ENCODE results near the gene LPP. TPM values are rescaled to one million over a fixed set of nuclear protein-coding genes. Genes with fewer than 3 reads are reported as not detected.
"Not testable (repeated sequence)": the region's sequence is repeated elsewhere in the genome, so short reads cannot be mapped to it uniquely, and the experiment has no call there.

The LPP gene
- total and polyA plus RNA-seq, 5 donors: 14.5 to 205 (median 159) TPM

DNA sequence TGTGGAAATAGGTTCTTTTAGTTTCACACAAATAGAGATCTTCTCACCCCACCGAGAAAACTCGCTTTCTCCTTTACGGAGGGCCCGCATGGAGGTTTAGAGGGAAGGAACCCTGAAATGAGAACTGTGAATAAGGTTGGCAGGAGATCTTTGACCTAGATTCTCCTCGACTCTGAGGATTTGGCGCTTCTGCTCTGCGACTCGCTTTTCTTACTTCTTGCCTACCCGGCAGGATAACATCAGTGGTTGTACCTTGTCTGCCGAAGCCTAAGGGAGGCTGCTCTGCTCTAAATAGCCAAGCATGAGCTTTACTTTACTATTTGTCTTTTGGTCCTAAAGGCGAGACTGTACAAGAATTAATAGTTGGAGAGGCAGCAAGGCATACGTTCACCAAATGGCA, 544.5 kb downstream of the LPP start:
- Histone ChIP-seq H3K4me1 (ENCODE audit: control insufficient read depth, insufficient read depth, low read length) (peaks cover 6% of the 10 kb centered on the region), H3K4me3 (ENCODE audit: low read length) (no peak overlapping the region), H3K27me3 (ENCODE audit: control insufficient read depth, insufficient read depth) (no peaks in the 10 kb centered on the region), H3K9me3 (ENCODE audit: control insufficient read depth, low read length) (no peaks in the 10 kb centered on the region), H3K27ac (ENCODE audit: low read length) (no peak overlapping the region)
- WGBS: 88% methylated on average over 12 of the region's 12 CpGs
- intact Hi-C loops (cut with DNase I): no loop called here
- no peak for ATAC-seq
- no peak for DNase-seq

DNA sequence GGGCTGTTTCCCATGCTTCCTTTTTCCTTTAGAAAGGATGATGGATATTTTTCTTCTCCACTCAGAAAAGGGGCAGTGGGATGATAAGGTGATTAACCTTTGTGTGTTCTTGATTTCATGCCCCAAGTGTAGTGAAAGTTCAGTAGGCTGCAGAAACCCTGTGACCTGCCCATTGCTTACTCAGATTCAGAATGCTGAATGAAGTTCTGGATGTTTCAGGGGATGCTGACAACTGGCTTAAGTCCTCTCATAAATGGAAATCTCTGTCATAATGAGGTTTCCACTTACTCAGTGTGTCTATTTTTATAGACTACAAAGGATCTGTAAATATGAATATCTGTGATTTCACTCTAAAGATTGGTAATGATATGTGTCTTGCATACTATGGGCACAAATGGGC, 546.5 kb downstream of the LPP start:
- DNase-seq: no peak
- no peak for ATAC-seq
- Histone ChIP-seq H3K27ac (ENCODE audit: low read length) (no peak overlapping the region), H3K27me3 (ENCODE audit: control insufficient read depth, insufficient read depth) (no peaks in the 10 kb centered on the region), H3K4me1 (ENCODE audit: control insufficient read depth, insufficient read depth, low read length) (peaks cover 6% of the 10 kb centered on the region), H3K4me3 (ENCODE audit: low read length) (no peak overlapping the region), H3K9me3 (ENCODE audit: control insufficient read depth, low read length) (no peaks in the 10 kb centered on the region)
- intact Hi-C loops (cut with DNase I): no loop called here

DNA sequence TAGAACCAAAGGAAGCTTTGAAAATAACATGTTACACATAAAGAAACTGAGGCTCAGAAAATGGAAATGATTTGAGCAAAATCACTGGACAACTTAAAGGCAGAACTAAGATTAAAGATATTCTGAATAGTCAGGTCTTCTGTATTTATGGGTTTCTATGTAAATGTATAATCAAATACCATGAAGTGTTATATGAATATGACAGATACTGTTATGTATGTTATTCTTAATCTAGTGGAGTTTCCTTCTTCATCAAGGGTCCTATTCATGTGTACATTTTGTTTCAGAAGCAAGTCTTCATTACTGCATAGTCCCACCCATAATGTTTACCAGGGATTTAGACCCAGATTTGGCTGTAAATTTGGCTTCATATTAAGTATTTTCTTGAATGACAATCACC, 547.0 kb downstream of the LPP start:
- DNase-seq (no peak), ATAC-seq (no peak)
- H3K27me3 ChIP-seq (ENCODE audit: control insufficient read depth, insufficient read depth): no peaks in the 10 kb centered on the region
- no peak overlapping the region for H3K4me3 ChIP-seq (ENCODE audit: low read length)
- intact Hi-C loops (cut with DNase I): no loop called here
- no peak overlapping the region for H3K27ac ChIP-seq (ENCODE audit: low read length)
- H3K4me1 ChIP-seq (ENCODE audit: control insufficient read depth, insufficient read depth, low read length): peaks cover 6% of the 10 kb centered on the region
- no peaks in the 10 kb centered on the region for H3K9me3 ChIP-seq (ENCODE audit: control insufficient read depth, low read length)

DNA sequence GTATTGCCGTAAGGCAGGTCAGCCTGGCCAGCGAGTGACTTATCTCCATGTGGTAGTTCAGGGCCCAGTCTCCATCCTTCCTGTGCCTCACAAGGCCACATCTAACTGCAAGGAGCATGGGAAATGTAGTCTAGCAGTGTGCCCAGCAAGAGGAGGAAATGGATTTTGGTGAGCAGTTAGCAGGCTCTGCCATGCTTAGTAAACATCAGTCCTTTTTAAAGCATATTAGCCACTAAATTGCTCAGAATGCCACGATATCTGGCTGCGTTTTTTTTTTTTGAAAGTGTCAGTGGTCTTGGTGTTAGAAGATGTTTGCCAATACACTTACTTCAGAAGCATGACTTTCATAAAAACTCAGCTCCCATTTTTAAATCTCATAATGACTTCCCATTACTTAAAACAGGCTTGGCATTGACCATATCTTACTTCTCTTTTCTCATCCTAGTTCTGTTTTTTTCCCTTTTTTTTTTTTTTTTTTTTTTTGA, 547.6 kb downstream of the LPP start:
- no peaks in the 10 kb centered on the region for H3K9me3 ChIP-seq (ENCODE audit: control insufficient read depth, low read length)
- peaks cover 7% of the 10 kb centered on the region for H3K4me1 ChIP-seq (ENCODE audit: control insufficient read depth, insufficient read depth, low read length)
- DNase-seq (no peak), ATAC-seq (peak; percentile 31 to 49)
- 78% methylated on average over 4 of the region's 4 CpGs for WGBS
- intact Hi-C loops (cut with DNase I): no loop called here
- H3K4me3 ChIP-seq (ENCODE audit: low read length): no peak overlapping the region
- H3K27me3 ChIP-seq (ENCODE audit: control insufficient read depth, insufficient read depth): no peaks in the 10 kb centered on the region
- H3K27ac ChIP-seq (ENCODE audit: low read length): no peak overlapping the region

DNA sequence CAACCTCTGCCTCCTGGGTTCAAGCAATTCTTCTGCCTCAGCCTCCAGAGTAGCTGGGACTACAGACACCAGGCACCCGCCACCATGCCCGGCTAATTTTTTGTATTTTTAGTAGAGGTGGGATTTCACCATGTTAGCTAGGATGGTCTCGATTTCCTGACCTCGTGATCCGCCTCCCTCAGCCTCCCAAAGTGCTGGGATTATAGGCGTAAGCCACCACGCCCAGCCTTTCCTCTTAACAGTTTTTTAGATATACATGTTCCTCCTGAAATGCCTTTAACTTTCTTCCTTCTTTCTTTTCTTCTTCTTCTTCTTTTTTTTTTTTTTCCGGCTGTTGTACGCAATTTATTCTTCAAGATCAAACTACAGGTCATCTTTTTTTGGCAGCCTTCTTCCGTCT, 548.1 kb downstream of the LPP start:
- 88% methylated on average over 10 of the region's 10 CpGs for WGBS
- peak in 1 of 3 donors; percentile 47 for DNase-seq

DNA sequence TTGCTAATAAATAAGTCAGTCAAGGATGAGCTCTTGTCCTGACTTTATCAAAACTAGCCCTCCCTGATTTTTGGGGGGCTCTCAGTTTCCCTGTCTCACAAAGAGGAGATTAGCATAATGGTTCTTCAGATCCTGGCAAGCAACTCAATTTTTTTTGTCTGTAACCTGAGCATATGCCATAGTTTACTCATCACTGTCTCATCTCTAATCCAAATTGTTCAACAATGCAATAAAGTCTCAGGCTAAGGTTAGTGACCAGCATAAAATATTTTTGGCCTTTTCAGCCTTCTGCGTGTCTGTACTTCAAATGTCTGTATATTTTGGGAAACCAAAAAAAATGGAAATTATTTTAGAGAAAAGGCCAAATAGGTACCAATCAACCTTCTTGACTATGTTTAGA, 552.2 kb downstream of the LPP start:
- Histone ChIP-seq H3K9me3 (ENCODE audit: control insufficient read depth, low read length) (no peaks in the 10 kb centered on the region), H3K27ac (ENCODE audit: low read length) (no peak overlapping the region), H3K4me3 (ENCODE audit: low read length) (no peak overlapping the region), H3K4me1 (ENCODE audit: control insufficient read depth, insufficient read depth, low read length) (peaks cover 5% of the 10 kb centered on the region), H3K27me3 (ENCODE audit: control insufficient read depth, insufficient read depth) (no peaks in the 10 kb centered on the region)
- intact Hi-C loops (cut with DNase I): no loop called here
- ATAC-seq (no peak), DNase-seq (no peak)
- WGBS: 96% methylated on average over 1 of the region's 1 CpG

More for the DNA sequence above, 548.1 kb downstream of the LPP start:
- H3K27me3 ChIP-seq (ENCODE audit: control insufficient read depth, insufficient read depth); intact Hi-C loops (cut with DNase I); H3K9me3 ChIP-seq (ENCODE audit: control insufficient read depth, low read length); ATAC-seq; H3K4me3 ChIP-seq (ENCODE audit: low read length); H3K4me1 ChIP-seq (ENCODE audit: control insufficient read depth, insufficient read depth, low read length); H3K27ac ChIP-seq (ENCODE audit: low read length): not testable (repeated sequence)

DNA sequence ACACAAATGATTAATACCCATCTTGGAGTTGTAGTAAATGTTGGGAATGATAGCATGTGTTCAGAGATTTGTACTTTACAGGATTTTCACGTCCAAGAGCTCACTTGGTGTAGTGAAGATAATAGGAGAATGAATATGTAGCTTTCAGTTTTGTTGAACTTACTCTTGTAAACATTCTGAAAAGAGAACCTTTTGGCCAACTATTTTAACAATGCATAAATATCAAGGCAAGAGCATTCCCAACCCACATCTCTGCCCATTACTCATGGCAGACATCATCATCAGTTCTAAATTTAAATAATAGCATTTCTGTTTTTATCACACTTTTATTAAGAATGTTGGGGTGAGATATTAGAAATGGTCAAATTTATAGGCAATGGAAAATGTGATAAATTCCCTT, 552.6 kb downstream of the LPP start:
- H3K9me3 ChIP-seq (ENCODE audit: control insufficient read depth, low read length): no peaks in the 10 kb centered on the region
- ATAC-seq (no peak), DNase-seq (no peak)
- H3K27me3 ChIP-seq (ENCODE audit: control insufficient read depth, insufficient read depth): no peaks in the 10 kb centered on the region
- whole genome bisulfite sequencing: 83% methylated on average over 1 of the region's 1 CpG
- H3K4me1 ChIP-seq (ENCODE audit: control insufficient read depth, insufficient read depth, low read length): peaks cover 5% of the 10 kb centered on the region
- intact Hi-C loops (cut with DNase I): no loop called here
- H3K4me3 ChIP-seq (ENCODE audit: low read length): no peak overlapping the region
- H3K27ac ChIP-seq (ENCODE audit: low read length): no peak overlapping the region

DNA sequence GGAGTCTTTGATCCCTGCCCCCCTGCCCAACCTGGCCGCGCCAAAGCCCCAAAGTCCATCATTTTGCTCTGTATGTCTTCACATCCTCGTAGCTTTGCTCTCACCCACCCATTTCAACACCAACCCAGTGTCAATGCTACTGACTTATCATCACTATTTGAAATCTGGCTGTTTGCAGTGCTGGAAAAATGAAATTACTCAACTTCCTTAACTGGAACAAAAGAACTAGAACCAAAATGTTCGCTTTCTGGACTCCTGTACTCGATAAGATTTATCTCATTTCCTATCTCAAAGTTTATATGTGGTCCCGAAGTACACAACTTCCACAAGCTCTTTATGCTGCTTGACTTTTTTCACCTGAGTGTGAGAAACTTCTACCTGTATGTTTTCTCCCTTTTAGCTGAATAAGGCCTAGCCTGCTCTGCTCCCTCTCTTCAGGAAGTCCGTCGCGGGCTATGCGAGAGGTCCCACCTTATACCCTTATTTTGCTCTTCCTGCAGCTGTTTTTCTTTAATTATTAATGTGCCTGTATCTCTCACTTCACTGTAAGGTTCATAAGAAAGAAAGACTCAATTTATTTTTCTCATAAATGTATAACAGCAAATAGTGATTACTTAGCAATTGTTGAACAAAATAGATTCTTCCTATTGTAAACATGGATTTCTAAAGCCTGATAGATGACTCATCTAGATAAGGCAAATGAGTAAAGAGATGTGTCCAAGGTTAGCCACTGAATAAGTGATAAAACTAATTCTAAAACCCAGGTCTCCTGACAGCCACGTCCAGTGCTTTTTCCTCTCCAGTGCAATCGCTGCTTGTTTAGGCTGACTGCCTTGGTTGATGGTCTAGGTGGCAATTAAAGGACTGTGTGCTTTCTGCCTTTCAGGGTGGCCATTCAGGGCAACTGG, 553.7 kb downstream of the LPP start:
- Histone ChIP-seq H3K4me1 (ENCODE audit: control insufficient read depth, insufficient read depth, low read length) (peaks cover 10% of the 10 kb centered on the region), H3K27ac (ENCODE audit: low read length) (no peak overlapping the region), H3K9me3 (ENCODE audit: control insufficient read depth, low read length) (no peaks in the 10 kb centered on the region), H3K4me3 (ENCODE audit: low read length) (no peak overlapping the region), H3K27me3 (ENCODE audit: control insufficient read depth, insufficient read depth) (no peaks in the 10 kb centered on the region)
- peak; percentile 19 to 59 for ATAC-seq
- 73% methylated on average over 12 of the region's 12 CpGs for WGBS
- intact Hi-C loops (cut with DNase I): no loop called here
- DNase-seq: no peak

DNA sequence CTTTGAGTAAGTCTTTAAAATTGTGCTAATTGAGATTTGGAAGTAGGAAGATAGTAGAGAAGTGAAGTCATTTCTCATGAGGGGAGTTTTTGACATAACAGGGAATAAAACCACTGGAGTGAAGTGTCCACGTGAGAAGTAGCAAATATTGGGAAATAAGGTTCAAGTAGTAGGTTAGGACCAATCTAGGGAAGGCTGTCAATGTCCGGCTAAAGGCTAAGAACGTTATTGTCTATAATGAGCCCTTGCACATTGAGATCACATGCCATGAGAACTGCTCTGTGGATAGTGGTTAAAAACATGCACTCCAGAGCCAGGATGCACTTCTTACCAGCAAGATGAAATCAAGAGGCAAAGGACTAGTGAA, 557.9 kb downstream of the LPP start:
- ATAC-seq (peak in 1 of 2 donors; percentile 31), DNase-seq (no peak)
- Histone ChIP-seq H3K27ac (ENCODE audit: low read length) (peak overlapping the region; percentile 78), H3K4me1 (ENCODE audit: control insufficient read depth, insufficient read depth, low read length) (peaks cover 9% of the 10 kb centered on the region), H3K4me3 (ENCODE audit: low read length) (no peak overlapping the region), H3K9me3 (ENCODE audit: control insufficient read depth, low read length) (no peaks in the 10 kb centered on the region), H3K27me3 (ENCODE audit: control insufficient read depth, insufficient read depth) (no peaks in the 10 kb centered on the region)
- intact Hi-C loops (cut with DNase I): no loop called here
- WGBS: 43% methylated on average over 3 of the region's 3 CpGs

DNA sequence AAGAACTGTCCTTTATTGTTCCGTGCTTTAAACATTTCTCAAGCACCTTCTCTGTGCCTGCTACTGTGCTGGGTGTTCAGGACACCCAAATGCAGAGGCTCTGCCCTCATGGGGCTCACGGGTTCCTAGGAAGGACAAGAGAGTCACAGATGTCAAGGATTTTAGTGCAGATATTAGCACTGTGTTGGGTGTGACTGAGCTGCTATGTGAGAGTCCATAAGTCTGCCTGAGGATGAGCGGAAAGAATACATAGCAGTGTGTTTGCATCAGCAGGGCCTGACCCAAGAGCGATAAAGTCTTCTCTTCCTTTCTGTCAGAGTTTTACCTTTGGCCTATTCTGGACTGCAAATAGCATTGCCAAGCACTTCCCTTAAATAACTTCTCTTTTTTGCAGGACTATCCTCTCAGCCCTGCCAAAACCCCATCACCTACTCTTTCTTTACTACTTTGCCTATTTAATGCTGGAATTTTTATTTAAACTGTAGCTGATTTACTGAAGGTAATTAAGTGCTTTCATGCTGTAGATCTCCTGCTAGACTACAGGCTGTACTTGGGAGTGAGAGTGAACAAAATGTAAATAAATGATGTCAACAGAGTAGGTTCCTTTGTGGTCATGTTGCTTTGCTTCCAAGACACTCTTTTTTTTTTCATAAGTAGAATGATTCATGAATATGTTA, 558.4 kb downstream of the LPP start:
- Histone ChIP-seq H3K27ac (ENCODE audit: low read length) (peak overlapping the region; percentile 78), H3K4me3 (ENCODE audit: low read length) (no peak overlapping the region), H3K4me1 (ENCODE audit: control insufficient read depth, insufficient read depth, low read length) (peaks cover 9% of the 10 kb centered on the region), H3K9me3 (ENCODE audit: control insufficient read depth, low read length) (no peaks in the 10 kb centered on the region), H3K27me3 (ENCODE audit: control insufficient read depth, insufficient read depth) (no peaks in the 10 kb centered on the region)
- WGBS: 40% methylated on average over 4 of the region's 4 CpGs
- ATAC-seq (peak; percentile 71 to 74), DNase-seq (no peak)
- intact Hi-C loops (cut with DNase I): no loop called here

DNA sequence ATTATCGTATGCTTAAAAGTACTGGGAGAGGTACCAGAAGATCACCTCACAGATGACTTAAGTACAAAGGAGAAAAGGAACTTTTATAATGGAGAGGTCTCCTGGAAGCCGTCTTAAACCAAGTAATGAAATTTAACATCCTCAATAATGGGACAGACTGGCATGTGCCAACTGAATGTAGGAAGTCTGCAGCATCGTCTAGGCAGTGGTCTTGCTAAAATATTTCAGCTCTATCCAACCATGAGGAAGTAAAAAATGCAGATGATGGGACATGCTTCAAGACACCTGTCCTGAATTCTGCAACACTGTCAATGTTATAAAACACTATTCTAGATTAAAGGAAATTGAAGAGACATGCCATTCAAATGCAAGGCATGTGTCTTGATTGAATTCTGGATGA, 559.0 kb downstream of the LPP start:
- H3K4me3 ChIP-seq (ENCODE audit: low read length): no peak overlapping the region
- DNase-seq (no peak), ATAC-seq (no peak)
- no peaks in the 10 kb centered on the region for H3K9me3 ChIP-seq (ENCODE audit: control insufficient read depth, low read length)
- peaks cover 8% of the 10 kb centered on the region for H3K4me1 ChIP-seq (ENCODE audit: control insufficient read depth, insufficient read depth, low read length)
- intact Hi-C loops (cut with DNase I): no loop called here
- H3K27ac ChIP-seq (ENCODE audit: low read length): no peak overlapping the region
- WGBS: 55% methylated on average over 3 of the region's 3 CpGs
- H3K27me3 ChIP-seq (ENCODE audit: control insufficient read depth, insufficient read depth): no peaks in the 10 kb centered on the region
